DOHH2 (cell line): ENCODE measurements around the gene ZFHX2.

ENCODE experiments used
- H3F3A ChIP-seq: fragments of 200-600 bp; sonication (generic), shearing (Covaris generic); 2 replicates; pipeline ENCODE4 v1.6.0; 2016; ENCODE audit warnings: antibody characterized with exemption, mild to moderate bottlenecking; ENCODE audit not compliant: control insufficient read depth, insufficient read depth
- H3K27ac ChIP-seq: fragments of 200-600 bp; sonication (generic); 2 replicates; pipeline ENCODE4 v1.5.1; 2014; ENCODE audit warnings: low read depth, mild to moderate bottlenecking, low read length, moderate library complexity
- H3K27me3 ChIP-seq: fragments of 200-600 bp; sonication (generic); 2 replicates; pipeline ENCODE4 v1.6.1; 2014; ENCODE audit warnings: mild to moderate bottlenecking, low read length, mixed read lengths; ENCODE audit not compliant: control insufficient read depth
- H3K36me3 ChIP-seq: fragments of 200-600 bp; sonication (generic); 2 replicates; pipeline ENCODE4 v1.6.1; 2014; ENCODE audit warnings: mild to moderate bottlenecking, low read length, moderate library complexity, mixed read lengths; ENCODE audit not compliant: control insufficient read depth
- H3K4me1 ChIP-seq: fragments of 200-600 bp; sonication (generic); 2 replicates; pipeline ENCODE4 v1.6.1; 2014; ENCODE audit warnings: mild to moderate bottlenecking, low read length, mixed read lengths; ENCODE audit not compliant: control insufficient read depth
- H3K4me2 ChIP-seq: fragments of 200-600 bp; sonication (generic); 2 replicates; pipeline ENCODE4 v1.6.0; 2014; ENCODE audit warnings: mild to moderate bottlenecking, low read length, moderate library complexity
- H3K4me3 ChIP-seq: fragments of 200-600 bp; sonication (generic); 2 replicates; pipeline ENCODE4 v1.5.1; 2014; ENCODE audit warnings: mild to moderate bottlenecking, low read length, mixed read lengths
- H3K79me2 ChIP-seq: fragments of 200-600 bp; sonication (generic); 2 replicates; pipeline ENCODE4 v1.6.1; 2014; ENCODE audit warnings: mild to moderate bottlenecking, low read length, mixed read lengths; ENCODE audit not compliant: control insufficient read depth
- H3K9me2 ChIP-seq: fragments of 200-600 bp; sonication (generic); replicated peaks from 2 replicates; pipeline ENCODE4 v1.6.1; 2014; ENCODE audit warnings: mild to moderate bottlenecking, low read length, mixed read lengths; ENCODE audit not compliant: control insufficient read depth
- H3K9me3 ChIP-seq: fragments of 200-600 bp; sonication (generic); 2 replicates; pipeline ENCODE4 v1.6.1; 2014; ENCODE audit warnings: antibody characterized with exemption, low read length, mixed read lengths; ENCODE audit not compliant: control insufficient read depth, insufficient read depth
- H4K20me1 ChIP-seq: fragments of 200-600 bp; sonication (generic); 2 replicates; pipeline ENCODE4 v1.6.0; 2014; ENCODE audit warnings: low read depth, mild to moderate bottlenecking, antibody characterized with exemption, low read length, moderate library complexity; ENCODE audit not compliant: control insufficient read depth, insufficient read depth
- CTCF ChIP-seq: fragments of 200-600 bp; sonication (generic); IDR thresholded peaks from one replicate; pipeline ENCODE4 v1.5.1; 2014; ENCODE audit warnings: antibody characterized with exemption, mild to moderate bottlenecking, low read depth, low read length; ENCODE audit not compliant: poor library complexity, severe bottlenecking
- EZH2phosphoT487 ChIP-seq: fragments of 200-600 bp; sonication (generic); IDR thresholded peaks from 2 replicates; pipeline ENCODE4 v1.6.1; 2017; ENCODE audit warnings: borderline replicate concordance, mild to moderate bottlenecking, antibody characterized with exemption, low read length, moderate library complexity, mixed read lengths

ZFHX2 gene

GRCh38 chr14:23478109-23478759 is 73.3 kb downstream of the ZFHX2 start:
- peaks cover 14% of the 10 kb centered on the region; the same call in 1 of the 2 replicates for H3F3A ChIP-seq
- H3K79me2 ChIP-seq: no peaks in the 10 kb centered on the region
- H3K4me2 ChIP-seq: no peak overlapping the region
- TF ChIP-seq CTCF (peak; percentile 79), EZH2phosphoT487 (no peak)
- no peak overlapping the region for H3K4me3 ChIP-seq
- H3K36me3 ChIP-seq: peaks cover 60% of the 10 kb centered on the region
- H3K27me3 ChIP-seq: no peaks in the 10 kb centered on the region
- H3K9me2 ChIP-seq: no peaks in the 10 kb centered on the region
- no peak overlapping the region for H3K27ac ChIP-seq
- no peaks in the 10 kb centered on the region for H3K9me3 ChIP-seq
- H3K4me1 ChIP-seq: no peaks in the 10 kb centered on the region
- H4K20me1 ChIP-seq: no peaks in the 10 kb centered on the region

- Histone ChIP-seq H3F3A (0 out of 2 replicates have a peak, but pooled peaks cover 5% of the 10 kb centered on the region), H3K4me3 (no peak overlapping the region), H3K27ac (no peak overlapping the region), H3K9me2 (no peaks in the 10 kb centered on the region), H3K36me3 (peaks cover 60% of the 10 kb centered on the region), H3K9me3 (peaks cover 7% of the 10 kb centered on the region), H3K4me2 (no peak overlapping the region; the same call in 1 of the 2 replicates), H3K27me3 (no peaks in the 10 kb centered on the region), H3K79me2 (peaks cover 25% of the 10 kb centered on the region), H3K4me1 (peaks cover 12% of the 10 kb centered on the region), H4K20me1 (no peaks in the 10 kb centered on the region)
- TF ChIP-seq CTCF (no peak), EZH2phosphoT487 (no peak)
Observed at GRCh38 chr14:23470947-23471346, 80.6 kb downstream of the ZFHX2 start.
